COR-L47 (cell line): ENCODE data around the gene ARPC5.
"Not testable (repeated sequence)": the region's sequence is repeated elsewhere in the genome, so short reads cannot be mapped to it uniquely, and the experiment has no call there.

Experiments used
- DNase-seq: peaks from one replicate; lab custom pipeline; 2025; lab: John Stamatoyannopoulos, UW

ARPC5 gene

DNA sequence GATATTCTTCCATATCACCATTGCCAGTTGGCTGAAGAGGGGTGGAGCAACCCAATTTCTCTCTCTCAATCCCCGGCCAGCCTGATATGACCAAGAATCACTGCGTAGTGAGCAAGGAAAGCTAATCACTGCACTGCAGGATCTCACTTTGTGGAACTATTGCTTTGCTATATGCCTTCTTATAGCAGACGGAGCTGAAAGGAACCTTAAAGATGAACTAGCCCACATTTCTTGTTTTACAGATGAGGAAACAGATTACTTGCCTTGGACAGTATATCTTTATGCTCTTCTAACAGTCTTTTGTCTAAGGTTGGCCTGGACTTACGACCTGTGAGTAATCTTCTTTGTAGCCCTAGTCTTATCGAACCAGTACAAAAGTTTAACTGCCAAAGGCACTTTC lies 9.9 kb upstream of the ARPC5 start:
- DNase-seq, result no peak

- DNase-seq, result no peak
These were observed 6.6 kb upstream of the ARPC5 start for GRCh38 chr1:183642166-183642565.

GRCh38 chr1:183640193-183640592 lies 4.6 kb upstream of the ARPC5 start:
- DNase-seq, result no peak

- DNase-seq, result no peak
These were observed 3.2 kb upstream of the ARPC5 start for GRCh38 chr1:183638649-183639387.

GRCh38 chr1:183636783-183637182 lies 1.2 kb upstream of the ARPC5 start:
- no peak for DNase-seq

GRCh38 chr1:183636334-183636682 lies 725 bp upstream of the ARPC5 start:
- no peak for DNase-seq

DNA sequence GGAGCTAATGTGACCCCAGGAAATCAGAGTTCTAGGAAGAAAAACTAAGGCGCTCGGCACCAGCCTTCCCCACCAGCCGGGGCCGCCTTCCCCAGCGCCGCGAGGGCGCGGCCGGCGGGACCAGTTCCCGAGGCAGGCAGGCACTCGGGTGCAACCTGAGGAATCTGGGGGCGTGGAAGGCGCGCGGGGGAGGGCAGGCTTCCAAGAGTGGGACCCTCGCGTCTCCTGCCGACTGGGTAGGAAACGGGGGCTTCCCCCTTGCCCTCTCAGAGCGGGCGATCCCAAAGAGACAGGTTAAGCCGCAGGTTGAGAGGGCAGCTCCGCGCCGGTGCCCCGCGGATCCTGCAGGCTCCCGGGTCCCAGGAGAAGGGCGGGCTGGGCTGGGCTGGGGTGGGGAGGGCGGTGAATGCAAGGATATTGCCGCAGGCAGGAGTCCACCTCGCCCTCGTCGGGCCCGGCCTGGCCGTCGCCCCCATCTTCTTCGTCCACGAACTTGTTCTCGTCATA lies 431 bp downstream of the ARPC5 start:
- no peak for DNase-seq

DNA sequence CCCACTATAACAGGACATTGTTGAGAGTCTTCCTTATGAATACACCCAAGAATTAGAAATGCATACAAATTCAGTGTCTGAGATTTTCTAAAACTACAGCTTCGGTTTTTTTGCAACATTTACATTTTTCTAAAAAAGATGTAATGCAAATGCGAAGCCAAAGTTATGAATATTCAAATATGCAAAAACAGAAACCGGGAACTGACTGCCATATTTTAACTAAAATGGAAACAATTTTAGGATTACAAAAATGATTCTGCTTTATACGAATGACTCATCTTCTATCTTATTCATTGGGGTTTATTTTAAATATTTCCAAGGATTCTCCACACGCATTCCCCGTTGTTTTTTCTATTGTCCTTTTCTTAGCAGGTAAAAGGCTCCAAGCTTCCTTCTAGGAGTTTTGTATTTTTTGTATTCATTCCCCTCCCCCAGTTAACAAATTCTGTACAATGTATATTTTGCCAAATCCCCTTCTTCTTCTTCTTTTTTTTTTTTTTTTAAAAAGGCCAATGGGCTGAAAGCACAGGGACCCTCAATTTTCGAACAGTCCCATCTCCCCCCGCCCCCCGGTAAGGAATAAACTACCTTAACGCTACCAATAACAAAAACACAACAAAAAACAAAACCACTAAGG lies 1.0 kb downstream of the ARPC5 start:
- DNase-seq, result no peak

DNA sequence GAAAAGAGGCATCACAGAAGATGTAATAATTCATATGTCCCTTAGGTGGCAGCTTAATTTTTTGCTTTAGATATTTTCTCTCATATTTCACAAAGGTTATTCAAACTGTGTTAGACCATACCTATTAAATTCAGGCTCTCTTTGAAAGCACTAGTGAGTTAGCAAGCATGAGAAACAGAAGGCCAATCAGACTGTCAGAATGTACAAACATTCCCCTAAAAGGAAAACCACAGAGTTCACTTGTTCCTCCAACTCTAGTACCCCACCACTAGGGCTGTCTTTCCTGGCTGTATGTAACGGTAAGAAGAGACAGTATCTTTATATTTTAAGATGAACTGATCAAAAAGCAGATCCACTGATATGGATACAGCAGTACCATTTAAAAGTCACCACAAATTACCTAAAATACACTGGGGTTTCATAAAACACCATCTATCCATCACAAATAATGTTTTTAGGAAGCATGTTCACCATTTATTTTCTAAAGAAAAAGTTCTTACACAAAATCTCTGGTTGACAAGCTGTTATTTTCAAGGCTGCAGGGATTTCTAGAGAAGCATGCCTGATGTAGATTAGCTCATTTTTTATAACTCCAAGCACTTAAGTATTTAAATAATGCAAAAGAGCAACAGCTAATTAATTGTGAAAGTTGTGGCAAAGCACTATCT lies 1.8 kb downstream of the ARPC5 start:
- DNase-seq, result peak; percentile 15

DNA sequence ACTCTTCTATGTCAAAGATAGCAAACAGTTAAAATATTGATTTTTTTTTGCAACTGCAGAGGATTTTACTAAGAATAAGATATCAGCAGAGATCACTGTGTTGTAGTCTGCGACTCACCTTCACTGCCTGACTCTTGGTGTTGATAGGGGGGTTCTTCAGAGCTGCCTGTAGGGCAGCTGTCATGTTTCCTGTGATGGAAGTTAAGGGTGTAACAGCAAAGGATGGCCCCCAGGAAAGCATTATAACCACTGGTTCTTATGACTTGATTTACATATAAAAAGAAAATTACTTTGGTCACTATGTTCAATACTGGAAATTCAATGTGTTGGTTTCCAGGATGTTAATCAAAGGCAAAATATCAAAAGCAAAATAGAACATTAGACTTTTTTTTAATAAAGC lies 2.6 kb downstream of the ARPC5 start:
- DNase-seq, result no peak

DNA sequence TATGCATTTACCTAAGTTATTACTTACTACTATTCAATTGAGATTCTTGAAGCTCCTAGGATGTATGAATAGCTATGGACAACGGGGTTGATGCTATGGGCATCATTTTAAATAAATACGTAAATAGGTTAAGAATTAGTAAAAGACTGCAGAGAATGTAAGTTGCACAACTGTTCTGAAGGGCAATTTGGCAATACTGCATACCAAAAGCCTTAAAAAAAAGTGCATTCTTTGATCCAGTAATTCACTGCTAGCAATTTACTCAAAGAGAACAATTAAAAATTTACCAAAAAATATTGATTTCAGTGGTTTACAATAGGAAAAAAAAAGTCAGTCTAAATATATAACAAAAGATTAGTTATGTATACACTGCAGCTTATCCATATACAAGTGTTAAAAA lies 3.5 kb downstream of the ARPC5 start:
- no peak for DNase-seq

- no peak for DNase-seq
These were observed 4.8 kb downstream of the ARPC5 start for GRCh38 chr1:183630748-183631147.

- DNase-seq, result no peak
These were observed 7.0 kb downstream of the ARPC5 start for GRCh38 chr1:183628537-183628936.

DNA sequence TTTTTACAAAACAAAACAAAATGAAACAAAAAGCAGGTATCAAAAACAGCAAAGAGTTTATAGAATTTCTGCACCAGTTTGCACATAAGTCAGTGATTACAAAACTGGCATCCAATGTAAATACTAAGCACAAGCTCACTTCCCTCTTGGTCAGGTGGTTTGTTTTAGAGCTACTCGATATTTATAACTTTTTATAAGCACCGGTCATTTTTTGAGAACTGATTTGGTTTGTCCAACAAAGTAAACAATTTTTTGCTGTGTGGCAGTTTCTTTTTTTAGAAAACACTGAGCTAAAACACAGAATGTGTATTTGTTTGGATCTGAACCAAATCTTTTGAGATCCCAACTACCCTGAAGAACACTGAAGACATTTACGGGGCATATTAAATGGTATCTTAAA lies 9.3 kb downstream of the ARPC5 start:
- not testable (repeated sequence) for DNase-seq

DNA sequence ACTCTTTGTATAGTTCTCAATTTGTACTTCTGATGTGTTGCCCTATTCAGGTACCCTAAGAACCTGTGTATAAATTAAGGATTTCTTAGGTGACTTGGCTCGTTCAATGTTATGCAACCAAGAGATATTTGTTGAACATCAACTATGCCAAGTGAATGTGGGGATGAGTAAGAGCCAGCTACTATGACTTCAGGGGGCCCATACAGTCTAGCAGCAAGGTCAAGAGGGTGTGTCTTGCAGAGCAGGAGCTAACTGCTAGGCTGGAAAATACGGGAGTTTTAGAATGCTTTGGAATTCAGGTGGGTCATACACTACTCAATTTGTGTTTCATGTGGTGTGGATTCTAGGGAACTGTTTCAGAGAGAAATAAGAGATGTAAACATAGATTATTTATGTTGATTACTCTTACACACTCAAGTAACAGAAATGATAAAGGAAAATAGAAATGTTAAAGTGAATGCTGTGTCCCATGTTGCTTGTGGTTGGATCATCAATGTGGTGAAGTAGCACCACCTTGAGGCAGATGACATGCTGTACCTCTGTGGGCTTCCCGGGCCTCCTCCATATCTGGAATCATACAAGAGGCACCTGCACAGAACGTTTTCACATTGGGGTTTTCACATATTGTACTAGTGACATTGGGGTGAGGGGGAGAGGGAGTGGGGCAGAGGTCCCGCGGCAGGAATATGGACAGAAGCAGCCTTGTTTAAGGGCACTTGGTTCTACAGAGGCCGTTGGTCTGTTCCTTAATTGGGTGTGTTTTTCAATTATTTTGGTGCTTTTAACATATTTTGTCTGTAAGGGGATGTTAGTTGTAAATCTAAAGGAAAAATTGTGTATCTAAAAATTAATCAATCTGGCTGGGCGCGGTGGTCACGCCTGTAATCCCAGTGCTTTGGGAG lies 12.4 kb downstream of the ARPC5 start:
- DNase-seq, result peak; percentile 35

GRCh38 chr1:183622013-183622412 lies 13.6 kb downstream of the ARPC5 start:
- DNase-seq, result no peak

DNA sequence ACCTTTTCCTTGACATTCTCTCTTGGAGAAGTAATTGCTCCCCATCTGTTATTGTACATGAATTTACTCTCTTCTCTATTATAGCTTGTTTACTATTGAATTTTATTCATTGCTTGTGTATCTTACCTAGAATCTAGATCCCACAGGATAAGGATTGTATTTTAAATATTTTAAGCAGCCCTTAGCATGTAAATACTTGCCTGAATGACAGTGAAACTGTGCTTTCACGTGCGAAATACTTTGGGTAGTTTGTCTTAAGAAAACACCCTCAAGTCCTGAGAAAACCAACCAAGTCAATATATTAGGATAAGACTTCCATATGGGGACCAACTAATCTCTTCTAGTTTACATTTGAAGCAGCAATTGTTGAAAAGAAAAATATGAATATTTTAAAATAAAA lies 15.3 kb downstream of the ARPC5 start:
- DNase-seq, result no peak

DNA sequence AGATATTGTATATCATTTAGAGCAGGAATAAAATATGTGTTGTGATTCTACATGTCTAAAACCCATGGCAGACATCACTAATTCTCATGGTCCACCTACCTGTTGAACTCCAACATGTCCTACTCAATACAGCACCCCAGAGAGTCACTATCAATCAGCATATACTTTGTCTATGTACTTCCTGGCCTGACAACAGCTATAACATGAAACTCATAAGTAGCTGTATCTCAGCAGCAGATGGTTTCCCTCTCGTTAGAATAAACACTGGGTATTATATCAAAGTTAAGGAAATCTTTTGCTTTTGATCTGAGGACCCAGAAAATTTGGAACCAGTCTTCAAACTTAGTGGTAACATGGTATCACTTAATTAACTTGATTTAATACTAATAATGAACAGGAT lies 15.8 kb downstream of the ARPC5 start:
- no peak for DNase-seq

DNA sequence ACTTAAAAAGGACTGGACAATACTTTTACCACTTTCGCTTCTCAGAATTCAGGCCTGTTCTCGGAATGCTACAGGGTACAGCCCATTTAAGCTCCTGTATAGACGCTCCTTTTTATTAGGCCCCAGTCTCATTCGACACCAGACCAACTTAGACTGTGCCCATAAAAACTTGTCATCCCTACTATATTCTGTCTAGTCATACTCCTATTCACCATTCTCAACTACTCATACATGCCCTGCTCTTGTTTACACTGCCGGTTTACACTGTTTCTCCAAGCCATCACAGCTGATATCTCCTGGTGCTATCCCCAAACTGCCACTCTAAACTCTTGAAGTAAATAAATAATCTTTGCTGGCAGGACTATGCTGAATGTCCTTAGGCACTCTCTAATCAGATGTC lies 17.4 kb downstream of the ARPC5 start:
- not testable (repeated sequence) for DNase-seq

DNA sequence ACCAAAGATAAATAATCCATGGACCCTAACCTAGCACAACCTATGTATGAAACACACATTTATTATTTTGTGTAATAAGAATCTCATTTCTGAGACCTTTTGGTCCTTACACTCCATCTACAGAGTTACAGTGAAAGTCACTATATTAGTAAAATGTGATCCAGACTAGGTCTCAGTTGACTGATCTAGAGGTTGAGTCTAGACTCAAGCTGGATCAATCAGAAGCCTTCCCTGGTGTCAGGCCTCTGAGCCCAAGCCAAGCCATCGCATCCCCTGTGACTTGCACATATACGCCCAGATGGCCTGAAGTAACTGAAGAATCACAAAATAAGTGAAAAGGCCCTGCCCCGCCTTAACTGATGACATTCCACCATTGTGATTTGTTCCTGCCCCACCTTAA lies 22.6 kb downstream of the ARPC5 start:
- DNase-seq, result not testable (repeated sequence)

- no peak for DNase-seq
These were observed 23.2 kb downstream of the ARPC5 start for GRCh38 chr1:183612407-183612806.

- no peak for DNase-seq
These were observed 24.6 kb downstream of the ARPC5 start for GRCh38 chr1:183611021-183611420.
